ENCODE results near the gene AKAP17A.

GRCh38 chrX:1578511-1579173, 12.8 kb upstream of the AKAP17A start:
- TF ChIP-seq CTCF (IDR thresholded peaks at IDR 0.05): no peak
- no peak for TF ChIP-seq POLR2A (IDR thresholded peaks at IDR 0.05)

Measured in thyroid gland (tissue), 4 donors.